KMS-11 (cell line): Measurements from ENCODE around the gene RAB37.

ENCODE experiments used
- H2AFZ ChIP-seq: fragments of 200-600 bp; sonication (generic); 2 replicates; pipeline ENCODE4 v1.6.1; 2016; ENCODE audit warnings: antibody characterized with exemption, mixed run types, low read depth
- H3K27ac ChIP-seq: fragments of 200-600 bp; sonication (generic); 2 replicates; pipeline ENCODE4 v1.6.1; 2016; ENCODE audit warnings: mild to moderate bottlenecking, mixed run types
- H3K27me3 ChIP-seq: fragments of 200-600 bp; sonication (generic); 2 replicates; pipeline ENCODE4 v1.6.1; 2017; ENCODE audit warnings: mild to moderate bottlenecking, low read depth, mixed run types, moderate library complexity; ENCODE audit not compliant: insufficient read depth
- H3K36me3 ChIP-seq: fragments of 200-600 bp; sonication (generic); 2 replicates; pipeline ENCODE4 v1.6.1; 2017; ENCODE audit warnings: mild to moderate bottlenecking, mixed run types; ENCODE audit not compliant: insufficient read depth
- H3K4me1 ChIP-seq: fragments of 200-600 bp; sonication (generic); 2 replicates; pipeline ENCODE4 v1.6.1; 2016; ENCODE audit warnings: mild to moderate bottlenecking, low read depth, mixed run types; ENCODE audit not compliant: poor library complexity, severe bottlenecking
- H3K4me2 ChIP-seq: fragments of 200-600 bp; sonication (generic); 2 replicates; pipeline ENCODE4 v1.7.0; 2016; ENCODE audit warnings: mild to moderate bottlenecking, mixed run types
- H3K4me3 ChIP-seq: fragments of 200-600 bp; sonication (generic); IDR thresholded peaks from 2 replicates; pipeline ENCODE4 v1.6.1; 2017; ENCODE audit warnings: low read depth, low read length, mixed read lengths; ENCODE audit not compliant: insufficient read depth
- H3K79me2 ChIP-seq: fragments of 200-600 bp; sonication (generic); 2 replicates; pipeline ENCODE4 v1.6.1; 2016; ENCODE audit warnings: low read depth, mixed run types; ENCODE audit not compliant: insufficient read depth
- H3K9ac ChIP-seq: fragments of 200-600 bp; sonication (generic); 2 replicates; pipeline ENCODE4 v1.6.1; 2016; ENCODE audit warnings: mild to moderate bottlenecking, mixed run types
- H4K20me1 ChIP-seq: fragments of 200-600 bp; sonication (generic); 2 replicates; pipeline ENCODE4 v1.6.1; 2016; ENCODE audit warnings: mild to moderate bottlenecking, mixed run types; ENCODE audit not compliant: insufficient read depth
- TF ChIP-seq, protein P1 (sequence below): fragments of 200-600 bp; sonication (generic); conservative IDR thresholded peaks from 2 replicates; pipeline ENCODE4 v1.6.1; 2017; ENCODE audit warnings: low read depth, mild to moderate bottlenecking, antibody characterized with exemption, low read length, moderate library complexity, mixed read lengths

The RAB37 gene

DNA sequence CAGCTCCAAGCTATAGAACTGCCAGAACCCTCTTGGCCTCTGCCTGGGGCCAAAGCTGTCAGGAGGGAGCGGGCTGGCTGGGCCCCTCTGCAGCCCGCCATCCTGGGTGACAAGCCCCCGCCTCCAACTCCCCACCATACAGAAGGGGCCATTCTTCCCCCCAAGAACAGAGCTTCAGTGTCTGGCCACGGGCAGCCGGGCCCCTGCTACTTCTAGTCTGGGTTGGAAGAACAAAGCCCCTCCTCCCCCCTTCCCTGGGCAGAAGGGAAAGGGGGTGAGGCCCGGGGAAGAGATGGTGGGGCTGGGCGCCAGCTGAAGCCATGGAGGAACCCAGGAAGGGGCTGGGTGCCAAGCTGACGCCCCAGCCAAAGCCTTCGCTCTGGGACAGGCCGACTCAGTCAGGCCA lies 30.1 kb downstream of the RAB37 start:
- Histone ChIP-seq H3K4me3 (no peak overlapping the region), H3K4me2 (no peak overlapping the region), H3K4me1 (peaks cover 46% of the 10 kb centered on the region), H4K20me1 (peaks cover 2% of the 10 kb centered on the region), H3K36me3 (no peaks in the 10 kb centered on the region; the same call in 1 of the 2 replicates), H3K27me3 (no peaks in the 10 kb centered on the region), H3K9ac (no peak overlapping the region), H3K27ac (peak overlapping the region; percentile 22; the same call in 1 of the 2 replicates), H3K79me2 (peaks cover 56% of the 10 kb centered on the region), H2AFZ (no peak overlapping the region)
- TF ChIP-seq, protein P1, sequence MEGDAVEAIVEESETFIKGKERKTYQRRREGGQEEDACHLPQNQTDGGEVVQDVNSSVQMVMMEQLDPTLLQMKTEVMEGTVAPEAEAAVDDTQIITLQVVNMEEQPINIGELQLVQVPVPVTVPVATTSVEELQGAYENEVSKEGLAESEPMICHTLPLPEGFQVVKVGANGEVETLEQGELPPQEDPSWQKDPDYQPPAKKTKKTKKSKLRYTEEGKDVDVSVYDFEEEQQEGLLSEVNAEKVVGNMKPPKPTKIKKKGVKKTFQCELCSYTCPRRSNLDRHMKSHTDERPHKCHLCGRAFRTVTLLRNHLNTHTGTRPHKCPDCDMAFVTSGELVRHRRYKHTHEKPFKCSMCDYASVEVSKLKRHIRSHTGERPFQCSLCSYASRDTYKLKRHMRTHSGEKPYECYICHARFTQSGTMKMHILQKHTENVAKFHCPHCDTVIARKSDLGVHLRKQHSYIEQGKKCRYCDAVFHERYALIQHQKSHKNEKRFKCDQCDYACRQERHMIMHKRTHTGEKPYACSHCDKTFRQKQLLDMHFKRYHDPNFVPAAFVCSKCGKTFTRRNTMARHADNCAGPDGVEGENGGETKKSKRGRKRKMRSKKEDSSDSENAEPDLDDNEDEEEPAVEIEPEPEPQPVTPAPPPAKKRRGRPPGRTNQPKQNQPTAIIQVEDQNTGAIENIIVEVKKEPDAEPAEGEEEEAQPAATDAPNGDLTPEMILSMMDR = no peak

DNA sequence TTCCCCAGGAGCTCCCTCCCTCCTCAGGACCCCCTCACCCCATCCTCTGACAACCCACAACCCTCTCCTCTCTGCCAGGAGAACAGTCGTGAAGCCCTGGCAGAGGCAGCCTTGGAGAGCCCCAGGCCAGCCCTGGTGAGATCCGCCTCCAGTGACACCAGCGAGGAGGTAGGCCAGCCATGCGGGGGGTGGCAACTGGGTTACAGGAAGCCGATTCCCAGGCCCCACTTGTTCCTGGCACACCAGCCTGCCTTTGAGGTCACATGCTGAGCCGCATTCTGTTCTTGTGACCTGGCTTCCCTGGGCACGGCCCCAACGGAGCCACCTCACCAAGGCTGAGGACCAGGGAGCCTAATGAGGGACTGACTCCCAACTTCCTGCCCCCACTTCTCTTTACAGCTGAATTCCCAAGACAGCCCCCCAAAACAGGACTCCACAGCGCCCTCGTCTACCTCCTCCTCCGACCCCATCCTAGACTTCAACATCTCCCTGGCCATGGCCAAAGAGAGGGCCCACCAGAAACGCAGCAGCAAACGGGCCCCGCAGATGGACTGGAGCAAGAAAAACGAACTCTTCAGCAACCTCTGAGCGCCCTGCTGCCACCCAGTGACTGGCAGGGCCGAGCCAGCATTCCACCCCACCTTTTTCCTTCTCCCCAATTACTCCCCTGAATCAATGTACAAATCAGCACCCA lies 31.2 kb downstream of the RAB37 start:
- peaks cover 47% of the 10 kb centered on the region for H3K79me2 ChIP-seq
- H3K27me3 ChIP-seq = no peaks in the 10 kb centered on the region
- no peak overlapping the region for H3K9ac ChIP-seq
- TF ChIP-seq, protein P1 = no peak
- no peak overlapping the region for H2AFZ ChIP-seq
- H3K4me1 ChIP-seq = peaks cover 39% of the 10 kb centered on the region
- no peaks in the 10 kb centered on the region; the same call in 1 of the 2 replicates for H3K36me3 ChIP-seq
- no peak overlapping the region for H3K4me3 ChIP-seq
- H3K27ac ChIP-seq = no peak overlapping the region; the same call in 1 of the 2 replicates
- no peak overlapping the region for H3K4me2 ChIP-seq
- H4K20me1 ChIP-seq = peaks cover 2% of the 10 kb centered on the region; the same call in 1 of the 2 replicates

DNA sequence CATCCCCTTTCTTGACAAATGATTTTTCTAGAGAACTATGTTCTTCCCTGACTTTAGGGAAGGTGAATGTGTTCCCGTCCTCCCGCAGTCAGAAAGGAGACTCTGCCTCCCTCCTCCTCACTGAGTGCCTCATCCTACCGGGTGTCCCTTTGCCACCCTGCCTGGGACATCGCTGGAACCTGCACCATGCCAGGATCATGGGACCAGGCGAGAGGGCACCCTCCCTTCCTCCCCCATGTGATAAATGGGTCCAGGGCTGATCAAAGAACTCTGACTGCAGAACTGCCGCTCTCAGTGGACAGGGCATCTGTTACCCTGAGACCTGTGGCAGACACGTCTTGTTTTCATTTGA lies 31.7 kb downstream of the RAB37 start:
- TF ChIP-seq, protein P1 = no peak
- Histone ChIP-seq H3K4me2 (no peak overlapping the region), H2AFZ (no peak overlapping the region), H3K36me3 (no peaks in the 10 kb centered on the region; the same call in 1 of the 2 replicates), H4K20me1 (peaks cover 2% of the 10 kb centered on the region; the same call in 1 of the 2 replicates), H3K27ac (peak overlapping the region; percentile 8; the same call in 1 of the 2 replicates), H3K27me3 (no peaks in the 10 kb centered on the region), H3K4me3 (no peak overlapping the region), H3K4me1 (peaks cover 39% of the 10 kb centered on the region), H3K79me2 (peaks cover 47% of the 10 kb centered on the region), H3K9ac (no peak overlapping the region)

DNA sequence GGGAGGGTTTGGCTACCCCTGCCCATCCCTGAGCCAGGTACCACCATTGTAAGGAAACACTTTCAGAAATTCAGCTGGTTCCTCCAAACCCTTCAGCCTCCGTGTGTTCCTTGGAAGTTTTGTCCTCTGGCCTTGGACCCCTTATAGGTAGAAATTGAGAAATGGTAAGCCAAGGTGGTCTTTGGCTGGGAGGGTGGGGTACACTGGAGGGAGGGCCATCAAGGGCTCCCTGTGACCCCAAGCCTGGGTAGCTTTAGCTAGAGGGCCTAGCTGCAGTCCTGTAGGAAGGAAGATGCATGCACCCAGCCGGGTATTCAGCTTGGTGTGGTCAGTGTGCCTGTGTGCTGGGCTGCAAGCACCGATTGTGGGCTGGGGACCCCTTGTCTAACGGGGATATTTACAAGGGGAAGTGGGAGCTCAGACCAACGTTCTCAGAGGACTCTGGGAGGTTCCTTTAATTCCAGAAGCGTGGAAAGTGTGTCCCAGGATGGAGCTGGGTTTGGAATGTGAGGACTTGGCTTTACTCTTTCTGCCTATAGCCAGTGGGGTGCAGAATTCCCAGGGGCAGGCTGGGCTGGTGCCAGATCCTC lies 32.3 kb downstream of the RAB37 start:
- peak overlapping the region; percentile 8; the same call in 1 of the 2 replicates for H3K27ac ChIP-seq
- TF ChIP-seq, protein P1 = no peak
- no peaks in the 10 kb centered on the region for H3K27me3 ChIP-seq
- H3K4me1 ChIP-seq = peaks cover 42% of the 10 kb centered on the region
- peaks cover 2% of the 10 kb centered on the region; the same call in 1 of the 2 replicates for H4K20me1 ChIP-seq
- H3K9ac ChIP-seq = no peak overlapping the region
- H2AFZ ChIP-seq = no peak overlapping the region
- H3K79me2 ChIP-seq = peaks cover 46% of the 10 kb centered on the region
- no peaks in the 10 kb centered on the region; the same call in 1 of the 2 replicates for H3K36me3 ChIP-seq
- no peak overlapping the region for H3K4me3 ChIP-seq
- H3K4me2 ChIP-seq = no peak overlapping the region
